HEK293T (cell line): Measurements from ENCODE around the gene DPP8.
"Not testable (repeated sequence)": the region's sequence is repeated elsewhere in the genome, so short reads cannot be mapped to it uniquely, and the experiment has no call there.

Source experiments
- CTCF ChIA-PET: fragments of 350-600 bp; formaldehyde crosslinking; extraction: SDS; loops from one replicate; lab custom pipeline; 2021; ENCODE audit warnings: antibody characterized with exemption, inconsistent platforms; lab: Yijun Ruan, JAX
- POLR2A ChIA-PET: fragments of 350-600 bp; formaldehyde crosslinking; extraction: SDS; loops from one replicate; lab custom pipeline; 2020; ENCODE audit warnings: antibody characterized with exemption, inconsistent platforms; lab: Yijun Ruan, JAX
- DNase-seq: peaks from one replicate; pipeline ENCODE4 v3.0.0; 2012; ENCODE audit warnings: mixed read lengths; ENCODE audit errors: extremely low spot score
- ARNT ChIP-seq: fragments of 450-650 bp; IDR thresholded peaks from 2 replicates; pipeline ENCODE4 v1.6.1; 2017; ENCODE audit warnings: mild to moderate bottlenecking
- BHLHE40 ChIP-seq: fragments of 450-650 bp; IDR thresholded peaks from 2 replicates; pipeline ENCODE4 v1.6.1; 2016; ENCODE audit warnings: mild to moderate bottlenecking, moderate library complexity, borderline replicate concordance
- CTBP1 ChIP-seq: fragments of 450-650 bp; IDR thresholded peaks from 2 replicates; pipeline ENCODE4 v1.6.1; 2016; ENCODE audit warnings: borderline replicate concordance
- ELF4 ChIP-seq: fragments of 450-650 bp; IDR thresholded peaks from 2 replicates; pipeline ENCODE4 v1.6.1; 2017; ENCODE audit warnings: antibody characterized with exemption
- FOXA1 ChIP-seq: fragments of 450-650 bp; IDR thresholded peaks from 2 replicates; pipeline ENCODE4 v1.6.1; 2016; ENCODE audit warnings: mild to moderate bottlenecking
- FOXK2 ChIP-seq: fragments of 450-650 bp; IDR thresholded peaks from 2 replicates; pipeline ENCODE4 v1.6.1; 2016; ENCODE audit warnings: mild to moderate bottlenecking
- FOXM1 ChIP-seq: fragments of 450-650 bp; IDR thresholded peaks from 2 replicates; pipeline ENCODE4 v1.6.1; 2017; ENCODE audit warnings: mild to moderate bottlenecking, borderline replicate concordance
- HDGF ChIP-seq: fragments of 450-650 bp; IDR thresholded peaks from 2 replicates; pipeline ENCODE4 v1.6.1; 2017; ENCODE audit warnings: antibody characterized with exemption, borderline replicate concordance
- L3MBTL2 ChIP-seq: fragments of 450-650 bp; conservative IDR thresholded peaks from 2 replicates; pipeline ENCODE4 v1.6.1; 2016; ENCODE audit warnings: mild to moderate bottlenecking
- LEF1 ChIP-seq: fragments of 450-650 bp; IDR thresholded peaks from 2 replicates; pipeline ENCODE4 v1.6.1; 2017; ENCODE audit warnings: mild to moderate bottlenecking, borderline replicate concordance
- NFRKB ChIP-seq: fragments of 450-650 bp; IDR thresholded peaks from 2 replicates; pipeline ENCODE4 v1.6.1; 2016; ENCODE audit warnings: mild to moderate bottlenecking, moderate library complexity
- PKNOX1 ChIP-seq: fragments of 450-650 bp; IDR thresholded peaks from 2 replicates; pipeline ENCODE4 v1.6.1; 2016
- SP1 ChIP-seq: fragments of 450-650 bp; IDR thresholded peaks from 2 replicates; pipeline ENCODE4 v1.6.1; 2017
- SUZ12 ChIP-seq: fragments of 450-650 bp; IDR thresholded peaks from 2 replicates; pipeline ENCODE4 v1.6.1; 2016; ENCODE audit warnings: mild to moderate bottlenecking
- TARDBP ChIP-seq: fragments of 450-650 bp; IDR thresholded peaks from 2 replicates; pipeline ENCODE4 v1.6.1; 2016
- ZNF384 ChIP-seq: fragments of 450-650 bp; IDR thresholded peaks from 2 replicates; pipeline ENCODE4 v1.6.1; 2016

DPP8 gene

GRCh38 chr15:65470866-65471265 is 46.6 kb downstream of the DPP8 start:
- POLR2A ChIA-PET, result interaction anchor here (0.7 kb wide), 1 partner anchor 50 kb away, joined by 3 read pairs; no protein-coding TSS in a partner anchor
- CTCF ChIA-PET, result no interaction called here

GRCh38 chr15:65468229-65468909 is 49.1 kb downstream of the DPP8 start:
- TF ChIP-seq PKNOX1 (no peak), FOXK2 (no peak), ELF4 (no peak), ARNT (no peak), TARDBP (no peak)
- no peak for DNase-seq
- ChIA-PET POLR2A (no interaction called here), CTCF (interaction anchor here (0.5 to 2.0 kb wide), 3 partner anchors 13 to 436 kb away, joined by 3 to 6 read pairs (median 4); no protein-coding TSS in a partner anchor)

More at GRCh38 chr15:65470866-65471265, 46.6 kb downstream of the DPP8 start:
- TF ChIP-seq ZNF384, result no peak
- TF ChIP-seq HDGF, result no peak
- no peak for TF ChIP-seq ARNT
- no peak for TF ChIP-seq L3MBTL2
- TF ChIP-seq BHLHE40, result no peak
- no peak for TF ChIP-seq TARDBP
- no peak for TF ChIP-seq SP1
- TF ChIP-seq NFRKB, result no peak
- no peak for TF ChIP-seq SUZ12
- no peak for TF ChIP-seq FOXK2
- TF ChIP-seq CTBP1, result no peak
- TF ChIP-seq FOXM1, result no peak
- TF ChIP-seq ELF4, result no peak
- no peak for TF ChIP-seq FOXA1
- no peak for TF ChIP-seq PKNOX1
- no peak for TF ChIP-seq LEF1
- no peak for DNase-seq

GRCh38 chr15:65466901-65467300 is 50.6 kb downstream of the DPP8 start:
- DNase-seq, result no peak
- TF ChIP-seq CTBP1 (no peak), FOXK2 (no peak), TARDBP (no peak), NFRKB (no peak), SP1 (no peak), SUZ12 (no peak), LEF1 (no peak), FOXM1 (no peak), PKNOX1 (no peak), L3MBTL2 (no peak), ZNF384 (no peak), FOXA1 (no peak)
- ChIA-PET CTCF (interaction anchor here (2.0 kb wide), 1 partner anchor 14 kb away, joined by 4 read pairs; no protein-coding TSS in a partner anchor), POLR2A (interaction anchor here (1.2 kb wide), 1 partner anchor 45 kb away, joined by 3 read pairs; no protein-coding TSS in a partner anchor)

- DNase-seq, CTCF ChIA-PET, POLR2A ChIA-PET: not testable (repeated sequence)
These were observed 54.4 kb downstream of the DPP8 start for GRCh38 chr15:65463096-65463495.

- CTCF ChIA-PET, result interaction anchor here (0.6 kb wide), 1 partner anchor 1781 kb away, joined by 3 read pairs; no protein-coding TSS in a partner anchor
- no peak for DNase-seq
- no peak for TF ChIP-seq TARDBP
- TF ChIP-seq SUZ12, result no peak
- TF ChIP-seq HDGF, result no peak
- no peak for TF ChIP-seq L3MBTL2
- TF ChIP-seq CTBP1, result no peak
- no peak for TF ChIP-seq FOXM1
- no peak for TF ChIP-seq PKNOX1
- TF ChIP-seq LEF1, result no peak
- TF ChIP-seq FOXK2, result no peak
- TF ChIP-seq FOXA1, result no peak
- no peak for TF ChIP-seq BHLHE40
- TF ChIP-seq SP1, result no peak
- no peak for TF ChIP-seq ARNT
- TF ChIP-seq ELF4, result no peak
- TF ChIP-seq ZNF384, result no peak
- no peak for TF ChIP-seq NFRKB
- POLR2A ChIA-PET, result no interaction called here
These were observed 56.6 kb downstream of the DPP8 start for GRCh38 chr15:65460741-65461347.

- DNase-seq, CTCF ChIA-PET, POLR2A ChIA-PET: not testable (repeated sequence)
These were observed 62.2 kb downstream of the DPP8 start for GRCh38 chr15:65455256-65455655.
